ENCODE data around the gene CFAP58.
"Not testable (repeated sequence)": the region's sequence is repeated elsewhere in the genome, so short reads cannot be mapped to it uniquely, and the experiment has no call there.

CFAP58 gene

GRCh38 chr10:104440221-104440620, 86.6 kb downstream of the CFAP58 start:
- no peak for DNase-seq

GRCh38 chr10:104441329-104442000, 87.8 kb downstream of the CFAP58 start:
- no peak for DNase-seq

- DNase-seq = no peak
These were observed 91.7 kb downstream of the CFAP58 start for GRCh38 chr10:104445359-104445758.

- no peak for DNase-seq
These were observed 92.5 kb downstream of the CFAP58 start for GRCh38 chr10:104446151-104446550.

- DNase-seq = no peak
These were observed 93.7 kb downstream of the CFAP58 start for GRCh38 chr10:104447331-104447730.

- DNase-seq = no peak
These were observed 94.3 kb downstream of the CFAP58 start for GRCh38 chr10:104447906-104448305.

- DNase-seq = no peak
These were observed 95.8 kb downstream of the CFAP58 start for GRCh38 chr10:104449391-104449790.

GRCh38 chr10:104450490-104450889, 96.9 kb downstream of the CFAP58 start:
- DNase-seq = no peak

- DNase-seq = no peak
These were observed 97.3 kb downstream of the CFAP58 start for GRCh38 chr10:104450954-104451353.

- DNase-seq = no peak
These were observed 99.3 kb downstream of the CFAP58 start for GRCh38 chr10:104452977-104453376.

GRCh38 chr10:104456802-104457542, 103.3 kb downstream of the CFAP58 start:
- no peak for DNase-seq

- no peak for DNase-seq
These were observed 103.9 kb downstream of the CFAP58 start for GRCh38 chr10:104457543-104457828.

- not testable (repeated sequence) for DNase-seq
These were observed 111.9 kb downstream of the CFAP58 start for GRCh38 chr10:104465575-104465974.

GRCh38 chr10:104468818-104469217, 115.2 kb downstream of the CFAP58 start:
- DNase-seq = not testable (repeated sequence)

GRCh38 chr10:104472505-104472904, 118.9 kb downstream of the CFAP58 start:
- DNase-seq = no peak

GRCh38 chr10:104472957-104473745, 119.5 kb downstream of the CFAP58 start:
- no peak for DNase-seq

- DNase-seq = no peak
These were observed 124.7 kb downstream of the CFAP58 start for GRCh38 chr10:104478380-104478779.

- no peak for DNase-seq
These were observed 126.4 kb downstream of the CFAP58 start for GRCh38 chr10:104479906-104480593.

- DNase-seq = no peak
These were observed 127.2 kb downstream of the CFAP58 start for GRCh38 chr10:104480797-104481196.

GRCh38 chr10:104483582-104483981, 129.9 kb downstream of the CFAP58 start:
- DNase-seq = no peak

GRCh38 chr10:104485632-104486031, 132.0 kb downstream of the CFAP58 start:
- no peak for DNase-seq

- no peak for DNase-seq
These were observed 133.2 kb downstream of the CFAP58 start for GRCh38 chr10:104486803-104487202.

- no peak for DNase-seq
These were observed 134.3 kb downstream of the CFAP58 start for GRCh38 chr10:104487794-104488438.
